H9 (cell line): Measurements from ENCODE around the gene LRRC41. TPM values are rescaled to one million over a fixed set of nuclear protein-coding genes. Genes with fewer than 3 reads are reported as not detected.

Experiments used
- DNase-seq: peaks from one replicate; pipeline ENCODE4 v3.0.0-alpha.2; 2017
- H2AFZ ChIP-seq: one replicate; pipeline ENCODE4 v1.6.1; 2013; ENCODE audit warnings: mild to moderate bottlenecking, low read length, control low read depth, moderate library complexity
- H2AK5ac ChIP-seq: 2 replicates; pipeline ENCODE4 v1.6.1; 2013; ENCODE audit warnings: low read length, control low read depth, mixed read lengths; ENCODE audit not compliant: insufficient read length
- H2BK120ac ChIP-seq: one replicate; pipeline ENCODE4 v1.6.1; 2013; ENCODE audit warnings: low read depth, mild to moderate bottlenecking, low read length, control low read depth, inconsistent platforms; ENCODE audit not compliant: poor library complexity, severe bottlenecking
- H2BK12ac ChIP-seq: 2 replicates; pipeline ENCODE4 v1.6.1; 2013; ENCODE audit warnings: low read length, control low read depth, mixed read lengths, low read depth; ENCODE audit not compliant: insufficient read length
- H2BK15ac ChIP-seq: 2 replicates; pipeline ENCODE4 v1.6.1; 2013; ENCODE audit warnings: low read depth, low read length, control low read depth
- H2BK20ac ChIP-seq: one replicate; pipeline ENCODE4 v1.6.1; 2013; ENCODE audit warnings: low read depth, mild to moderate bottlenecking, low read length, control low read depth, inconsistent platforms; ENCODE audit not compliant: poor library complexity, severe bottlenecking
- H2BK5ac ChIP-seq: 2 replicates; pipeline ENCODE4 v1.6.1; 2013; ENCODE audit warnings: low read length, control low read depth, mixed read lengths; ENCODE audit not compliant: insufficient read length
- H3K14ac ChIP-seq: 2 replicates; pipeline ENCODE4 v1.6.1; 2013; ENCODE audit warnings: low read length, control low read depth; ENCODE audit not compliant: insufficient read depth
- H3K18ac ChIP-seq: 2 replicates; pipeline ENCODE4 v1.6.1; 2013; ENCODE audit warnings: low read depth, mild to moderate bottlenecking, mixed read lengths, low read length, control low read depth; ENCODE audit not compliant: insufficient read length
- H3K23ac ChIP-seq: 2 replicates; pipeline ENCODE4 v1.6.1; 2013; ENCODE audit warnings: low read length, control low read depth, mixed read lengths, low read depth; ENCODE audit not compliant: insufficient read length
- H3K23me2 ChIP-seq: 2 replicates; pipeline ENCODE4 v1.6.1; 2013; ENCODE audit warnings: low read depth, mild to moderate bottlenecking, mixed read lengths, low read length, control low read depth; ENCODE audit not compliant: insufficient read length, poor library complexity, severe bottlenecking
- H3K27ac ChIP-seq: 2 replicates; pipeline ENCODE4 v1.5.1; 2013; ENCODE audit warnings: low read length, control low read depth, mixed read lengths, low read depth; ENCODE audit not compliant: insufficient read length
- H3K27me3 ChIP-seq: 2 replicates; pipeline ENCODE4 v1.6.1; 2013; ENCODE audit warnings: low read length, control low read depth, inconsistent platforms; ENCODE audit not compliant: insufficient read depth
- H3K4ac ChIP-seq: 2 replicates; pipeline ENCODE4 v1.6.1; 2013; ENCODE audit warnings: low read depth, mild to moderate bottlenecking, control low read depth, inconsistent platforms, low read length, moderate library complexity
- H3K4me1 ChIP-seq: 2 replicates; pipeline ENCODE4 v1.6.1; 2013; ENCODE audit warnings: low read length, control low read depth, inconsistent platforms; ENCODE audit not compliant: insufficient read depth
- H3K4me2 ChIP-seq: 2 replicates; pipeline ENCODE4 v1.6.1; 2013; ENCODE audit warnings: low read length, control low read depth, mixed read lengths; ENCODE audit not compliant: insufficient read length, insufficient read depth
- H3K56ac ChIP-seq: 2 replicates; pipeline ENCODE4 v1.6.1; 2013; ENCODE audit warnings: low read depth, mild to moderate bottlenecking, mixed read lengths, low read length, control low read depth; ENCODE audit not compliant: insufficient read length
- H3K79me1 ChIP-seq: 2 replicates; pipeline ENCODE4 v1.6.1; 2013; ENCODE audit warnings: low read depth, mild to moderate bottlenecking, moderate library complexity, low read length, control low read depth, inconsistent platforms; ENCODE audit not compliant: insufficient read depth, poor library complexity, severe bottlenecking
- H3K79me2 ChIP-seq: 2 replicates; pipeline ENCODE4 v1.6.1; 2013; ENCODE audit warnings: low read length, control low read depth, inconsistent platforms; ENCODE audit not compliant: insufficient read depth
- H3K9ac ChIP-seq: 2 replicates; pipeline ENCODE4 v1.6.1; 2013; ENCODE audit warnings: low read length, control low read depth, mixed read lengths; ENCODE audit not compliant: insufficient read length; ENCODE audit errors: extremely low read depth
- H3K9me3 ChIP-seq: one replicate; pipeline ENCODE4 v1.6.1; 2013; ENCODE audit warnings: low read depth, low read length, inconsistent platforms; ENCODE audit not compliant: control insufficient read depth
- H3T11ph ChIP-seq: one replicate; pipeline ENCODE4 v1.6.1; 2013; ENCODE audit warnings: mild to moderate bottlenecking, low read length, control low read depth, inconsistent platforms
- H4K20me1 ChIP-seq: one replicate; pipeline ENCODE4 v1.6.1; 2013; ENCODE audit not compliant: control insufficient read depth, insufficient read length, insufficient read depth
- H4K5ac ChIP-seq: 2 replicates; pipeline ENCODE4 v1.6.1; 2013; ENCODE audit warnings: low read depth, mild to moderate bottlenecking, mixed read lengths, low read length, control low read depth; ENCODE audit not compliant: insufficient read length
- H4K8ac ChIP-seq: replicated peaks from 2 replicates; pipeline ENCODE4 v1.6.1; 2013; ENCODE audit warnings: low read length, control low read depth, mixed read lengths, low read depth; ENCODE audit not compliant: insufficient read length
- H4K91ac ChIP-seq: 2 replicates; pipeline ENCODE4 v1.6.1; 2013; ENCODE audit warnings: low read depth, mild to moderate bottlenecking, moderate library complexity, mixed read lengths, low read length, control low read depth; ENCODE audit not compliant: insufficient read length
- H3K27ac Mint-ChIP-seq, 3 experiments: 2 replicates in 2 of 3; 3 replicates in 1 of 3; pipeline ENCODE4 v1.8.0; 2020 to 2021; ENCODE audit warnings: mixed read lengths in 3 of 3, mild to moderate bottlenecking in 1 of 3, moderate library complexity in 1 of 3
- H3K27me3 Mint-ChIP-seq: 2 replicates; pipeline ENCODE4 v1.8.0; 2021; ENCODE audit warnings: low read depth, mild to moderate bottlenecking, moderate library complexity, mixed read lengths
- H3K36me3 Mint-ChIP-seq, 3 experiments: 2 replicates in 2 of 3; 3 replicates in 1 of 3; pipeline ENCODE4 v1.8.0; 2020 to 2021; ENCODE audit warnings: low read depth in 3 of 3, mixed read lengths in 3 of 3; ENCODE audit not compliant: insufficient read depth in 1 of 3
- H3K4me1 Mint-ChIP-seq, 2 experiments: 2 replicates each; pipeline ENCODE4 v1.8.0; 2020; ENCODE audit warnings: mixed read lengths in 2 of 2
- H3K4me3 Mint-ChIP-seq, 2 experiments: 2 replicates in 1 of 2; 3 replicates in 1 of 2; pipeline ENCODE4 v1.8.0; 2020 to 2021; ENCODE audit warnings: mild to moderate bottlenecking in 2 of 2, mixed read lengths in 2 of 2, moderate library complexity in 1 of 2
- H3K9me3 Mint-ChIP-seq, 2 experiments: 2 replicates in 1 of 2; 3 replicates in 1 of 2; pipeline ENCODE4 v1.8.0; 2020; ENCODE audit warnings: mild to moderate bottlenecking in 2 of 2, mixed read lengths in 2 of 2, moderate library complexity in 1 of 2
- CTCF ChIP-seq: fragments of 200-600 bp; sonication (generic); conservative IDR thresholded peaks from 3 replicates; pipeline ENCODE4 v1.8.0; 2021; ENCODE audit warnings: antibody characterized with exemption, mild to moderate bottlenecking
- WGBS: extraction: QIAGEN DNeasy Blood & Tissue Kit; methylation state at CpG from one replicate; pipeline ENCODE4 v1.1.7; 2013; ENCODE audit warnings: missing lambda C conversion rate, low lambda C conversion rate, mixed read lengths; ENCODE audit not compliant: insufficient read length; ENCODE audit errors: extremely low coverage; 5-methylcytosine and 5-hydroxymethylcytosine counted together
- total RNA-seq: library from RNA; stranded (reverse); gene quantifications from 2 replicates; pipeline ENCODE4 v1.2.1, GENCODE V29; 2021

Gene LRRC41
- total RNA-seq, 1 experiment from 2014 or later, result 62.6 TPM

GRCh38 chr1:46303872-46304326 is 483 bp upstream of the LRRC41 start:
- peak overlapping the region; percentile 75 for H3K18ac ChIP-seq
- H3K9ac ChIP-seq, result peak overlapping the region; percentile 98
- peak overlapping the region; percentile 6 for H3K27ac ChIP-seq
- peak overlapping the region; percentile 75 for H3K4me2 ChIP-seq
- no CpG with 5 or more reads among the region's 14 CpGs for WGBS
- Mint-ChIP-seq H3K27me3 (no peaks in the 10 kb centered on the region; the same call in 1 of the 2 replicates), H3K4me1 (peaks cover 42 to 58% of the 10 kb centered on the region in 2 experiments), H3K36me3 (peaks cover 28 to 33% (median 30%) of the 10 kb centered on the region in 3 experiments), H3K9me3 (peaks cover 0 to 3% of the 10 kb centered on the region in 2 experiments; a peak in 1 of 5 replicates), H3K27ac (peak overlapping the region; percentile 95 to 99 (median 97)), H3K4me3 (peak overlapping the region; percentile 100)
- peak overlapping the region; percentile 1 for H4K5ac ChIP-seq
- no peak overlapping the region for H2BK20ac ChIP-seq
- no peak for TF ChIP-seq CTCF
- H3K4me1 ChIP-seq, result no peaks in the 10 kb centered on the region
- H2AK5ac ChIP-seq, result no peak overlapping the region
- no peak overlapping the region for H4K91ac ChIP-seq
- H2BK15ac ChIP-seq, result no peak overlapping the region
- no peaks in the 10 kb centered on the region for H3K9me3 ChIP-seq
- peak overlapping the region; percentile 78 for H3K56ac ChIP-seq
- no peak overlapping the region for H3K23ac ChIP-seq
- DNase-seq, result no peak
- 0 out of 2 replicates have a peak overlapping the region, but pooled peaks have one; percentile 60 for H3K14ac ChIP-seq
- H3K27me3 ChIP-seq, result no peaks in the 10 kb centered on the region
- peaks cover 13% of the 10 kb centered on the region for H3K23me2 ChIP-seq
- H3K79me1 ChIP-seq, result peaks cover 7% of the 10 kb centered on the region
- no peak overlapping the region for H2BK120ac ChIP-seq
- H4K20me1 ChIP-seq, result no peaks in the 10 kb centered on the region
- H2BK5ac ChIP-seq, result no peak overlapping the region
- no peak overlapping the region for H2BK12ac ChIP-seq
- H3T11ph ChIP-seq, result no peak overlapping the region
- H3K4ac ChIP-seq, result no peak overlapping the region
- no peak overlapping the region for H4K8ac ChIP-seq
- H3K79me2 ChIP-seq, result peaks cover 52% of the 10 kb centered on the region; the same call in 1 of the 2 replicates
- H2AFZ ChIP-seq, result no peak overlapping the region
